HG02970 (cell line): ENCODE data around the gene OR13A1.
"Not testable (repeated sequence)": the region's sequence is repeated elsewhere in the genome, so short reads cannot be mapped to it uniquely, and the experiment has no call there.

Experiments used
- ATAC-seq: cut with Tn5 transposase; IDR thresholded peaks from one replicate; pipeline ENCODE4 v1.9.1; 2021; ENCODE audit warnings: mild to moderate bottlenecking, moderate library complexity, moderate number of reproducible peaks; ENCODE audit not compliant: unreplicated experiment, low FRiP score

OR13A1 gene

GRCh38 chr10:45286980-45287379 lies 28.4 kb downstream of the OR13A1 start:
- no peak for ATAC-seq

- ATAC-seq: no peak
Observed at GRCh38 chr10:45282061-45282460, 33.3 kb downstream of the OR13A1 start.

- no peak for ATAC-seq
Observed at GRCh38 chr10:45280113-45280760, 35.2 kb downstream of the OR13A1 start.

GRCh38 chr10:45279682-45280081 lies 35.7 kb downstream of the OR13A1 start:
- ATAC-seq: no peak

GRCh38 chr10:45278860-45279498 lies 36.4 kb downstream of the OR13A1 start:
- no peak for ATAC-seq

GRCh38 chr10:45276146-45276545 lies 39.3 kb downstream of the OR13A1 start:
- not testable (repeated sequence) for ATAC-seq

GRCh38 chr10:45274364-45274763 lies 41.0 kb downstream of the OR13A1 start:
- no peak for ATAC-seq

- not testable (repeated sequence) for ATAC-seq
Observed at GRCh38 chr10:45267777-45268176, 47.6 kb downstream of the OR13A1 start.

GRCh38 chr10:45265996-45266395 lies 49.4 kb downstream of the OR13A1 start:
- ATAC-seq: no peak

GRCh38 chr10:45261946-45262345 lies 53.5 kb downstream of the OR13A1 start:
- ATAC-seq: no peak

GRCh38 chr10:45261243-45261775 lies 54.1 kb downstream of the OR13A1 start:
- no peak for ATAC-seq

GRCh38 chr10:45260635-45261034 lies 54.8 kb downstream of the OR13A1 start:
- ATAC-seq: not testable (repeated sequence)

- not testable (repeated sequence) for ATAC-seq
Observed at GRCh38 chr10:45259786-45260495, 55.5 kb downstream of the OR13A1 start.

- no peak for ATAC-seq
Observed at GRCh38 chr10:45257600-45257999, 57.8 kb downstream of the OR13A1 start.

GRCh38 chr10:45256246-45256645 lies 59.2 kb downstream of the OR13A1 start:
- no peak for ATAC-seq

GRCh38 chr10:45255706-45256105 lies 59.7 kb downstream of the OR13A1 start:
- ATAC-seq: no peak

- ATAC-seq: no peak
Observed at GRCh38 chr10:45254892-45255291, 60.5 kb downstream of the OR13A1 start.

- no peak for ATAC-seq
Observed at GRCh38 chr10:45253183-45253914, 62.1 kb downstream of the OR13A1 start.
